ENCODE measurements around the gene HERPUD1. TPM values are rescaled to one million over a fixed set of nuclear protein-coding genes. Genes with fewer than 3 reads are reported as not detected.

The HERPUD1 gene
- polyA plus RNA-seq, 1 of the 3 experiments (the other 2 are of a cell fraction) = 46.3 TPM

DNA sequence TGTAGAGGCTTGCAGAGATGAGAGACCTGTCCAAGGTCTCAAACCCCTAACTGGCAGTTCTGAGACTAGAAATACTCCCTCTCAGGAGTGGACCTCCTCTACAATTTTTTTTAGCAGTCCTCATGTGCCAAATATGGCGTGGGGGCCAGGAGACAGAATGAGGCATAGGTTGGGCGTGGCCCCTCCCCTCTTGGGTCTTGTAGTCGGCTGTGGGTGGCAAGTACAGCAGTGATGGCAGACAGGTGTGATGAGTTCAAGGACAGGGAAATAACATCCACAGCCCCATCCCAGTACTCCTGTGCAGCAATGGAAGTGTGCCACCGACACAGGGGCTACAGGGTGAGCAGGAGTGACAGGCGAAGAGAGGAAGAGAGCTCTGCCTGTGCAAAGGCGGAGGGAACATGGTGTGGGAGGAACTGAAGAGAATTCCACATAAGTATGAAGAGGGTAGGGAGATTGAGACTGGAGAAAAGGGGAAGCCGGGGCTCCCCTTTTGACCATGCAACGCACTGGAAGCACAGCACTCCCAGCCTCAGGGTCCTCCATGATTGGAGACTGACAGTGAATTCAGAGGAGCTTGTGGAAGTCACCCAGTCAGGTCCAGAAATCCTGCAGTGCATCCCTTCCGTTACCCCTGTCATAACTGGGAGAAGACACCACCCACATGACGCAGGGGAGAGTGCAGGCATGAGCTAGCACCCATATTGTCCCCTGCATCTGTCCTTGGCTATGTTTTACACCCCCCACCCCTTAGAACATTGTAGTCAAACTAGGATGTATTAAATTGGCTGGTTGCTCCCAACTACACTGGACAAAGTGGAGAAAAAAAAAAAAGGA lies 15.0 kb downstream of the HERPUD1 start (continued):
- TF ChIP-seq TEAD4 (IDR thresholded peaks at IDR 0.05; ENCODE audit: borderline replicate concordance, insufficient read depth) (no peak), TAF1 (IDR thresholded peaks at IDR 0.05; ENCODE audit: borderline replicate concordance, low read depth, low read length) (no peak), NFIC (IDR thresholded peaks at IDR 0.05; ENCODE audit: borderline replicate concordance) (no peak), MEF2A (IDR thresholded peaks at IDR 0.05; ENCODE audit: borderline replicate concordance, low read depth) (no peak), YY1 (IDR thresholded peaks at IDR 0.05; ENCODE audit: low read depth) (no peak)
- TF ChIP-seq, protein P1, sequence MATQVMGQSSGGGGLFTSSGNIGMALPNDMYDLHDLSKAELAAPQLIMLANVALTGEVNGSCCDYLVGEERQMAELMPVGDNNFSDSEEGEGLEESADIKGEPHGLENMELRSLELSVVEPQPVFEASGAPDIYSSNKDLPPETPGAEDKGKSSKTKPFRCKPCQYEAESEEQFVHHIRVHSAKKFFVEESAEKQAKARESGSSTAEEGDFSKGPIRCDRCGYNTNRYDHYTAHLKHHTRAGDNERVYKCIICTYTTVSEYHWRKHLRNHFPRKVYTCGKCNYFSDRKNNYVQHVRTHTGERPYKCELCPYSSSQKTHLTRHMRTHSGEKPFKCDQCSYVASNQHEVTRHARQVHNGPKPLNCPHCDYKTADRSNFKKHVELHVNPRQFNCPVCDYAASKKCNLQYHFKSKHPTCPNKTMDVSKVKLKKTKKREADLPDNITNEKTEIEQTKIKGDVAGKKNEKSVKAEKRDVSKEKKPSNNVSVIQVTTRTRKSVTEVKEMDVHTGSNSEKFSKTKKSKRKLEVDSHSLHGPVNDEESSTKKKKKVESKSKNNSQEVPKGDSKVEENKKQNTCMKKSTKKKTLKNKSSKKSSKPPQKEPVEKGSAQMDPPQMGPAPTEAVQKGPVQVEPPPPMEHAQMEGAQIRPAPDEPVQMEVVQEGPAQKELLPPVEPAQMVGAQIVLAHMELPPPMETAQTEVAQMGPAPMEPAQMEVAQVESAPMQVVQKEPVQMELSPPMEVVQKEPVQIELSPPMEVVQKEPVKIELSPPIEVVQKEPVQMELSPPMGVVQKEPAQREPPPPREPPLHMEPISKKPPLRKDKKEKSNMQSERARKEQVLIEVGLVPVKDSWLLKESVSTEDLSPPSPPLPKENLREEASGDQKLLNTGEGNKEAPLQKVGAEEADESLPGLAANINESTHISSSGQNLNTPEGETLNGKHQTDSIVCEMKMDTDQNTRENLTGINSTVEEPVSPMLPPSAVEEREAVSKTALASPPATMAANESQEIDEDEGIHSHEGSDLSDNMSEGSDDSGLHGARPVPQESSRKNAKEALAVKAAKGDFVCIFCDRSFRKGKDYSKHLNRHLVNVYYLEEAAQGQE (IDR thresholded peaks at IDR 0.05; ENCODE audit: low read depth, low read length) = no peak

GRCh38 chr16:56947604-56947995 lies 15.7 kb downstream of the HERPUD1 start:
- Histone ChIP-seq H3K9ac (no peak overlapping the region), H2AFZ (ENCODE audit: low read depth) (no peak overlapping the region), H3K27me3 (ENCODE audit: insufficient read depth) (no peaks in the 10 kb centered on the region), H3F3A (replicated peaks; ENCODE audit: insufficient read depth) (peaks cover 42% of the 10 kb centered on the region), H3K4me1 (ENCODE audit: control insufficient read depth in 1 of 2, insufficient read depth in 2 of 2, low read depth in 1 of 2, low read length in 1 of 2) (peaks cover 0 to 4% of the 10 kb centered on the region in 2 experiments; a peak in 1 of 4 replicates), H4K20me1 (ENCODE audit: insufficient read depth) (peaks cover 6% of the 10 kb centered on the region; the same call in 1 of the 2 replicates), H3K9me3 (no peaks in the 10 kb centered on the region), H3K79me2 (ENCODE audit: insufficient read depth) (no peaks in the 10 kb centered on the region), H3K4me3 (ENCODE audit: low read depth in 2 of 2, low read length in 1 of 2) (no peak overlapping the region), H3K36me3 (replicated peaks in 1 of 2; ENCODE audit: control insufficient read depth in 1 of 2, insufficient read depth in 2 of 2, low read length in 1 of 2) (peaks cover 28 to 32% of the 10 kb centered on the region in 2 experiments), H3K4me2 (no peak overlapping the region), H3K9me2 (no peaks in the 10 kb centered on the region), H3K27ac (ENCODE audit: low read depth in 2 of 2, low read length in 1 of 2) (no peak overlapping the region)
- CTCF ChIA-PET = interaction anchor here (1.0 to 1.4 kb wide), 4 partner anchors 16 to 154 kb away, joined by 4 to 6 read pairs (median 5); no protein-coding TSS in a partner anchor
- no peak for DNase-seq
- 92% methylated on average over 2 of the region's 2 CpGs for WGBS (ENCODE audit: low lambda C conversion rate)
- POLR2A ChIA-PET = interaction anchor here (0.6 to 1.3 kb wide), 6 partner anchors 9 to 1486 kb away, joined by 3 to 8 read pairs (median 4); partner anchors contain the start of gene HERPUD1
- no peak for TF ChIP-seq EZH2phosphoT487 (IDR thresholded peaks at IDR 0.05; ENCODE audit: borderline replicate concordance, low read depth)
- TF ChIP-seq, protein P2, sequence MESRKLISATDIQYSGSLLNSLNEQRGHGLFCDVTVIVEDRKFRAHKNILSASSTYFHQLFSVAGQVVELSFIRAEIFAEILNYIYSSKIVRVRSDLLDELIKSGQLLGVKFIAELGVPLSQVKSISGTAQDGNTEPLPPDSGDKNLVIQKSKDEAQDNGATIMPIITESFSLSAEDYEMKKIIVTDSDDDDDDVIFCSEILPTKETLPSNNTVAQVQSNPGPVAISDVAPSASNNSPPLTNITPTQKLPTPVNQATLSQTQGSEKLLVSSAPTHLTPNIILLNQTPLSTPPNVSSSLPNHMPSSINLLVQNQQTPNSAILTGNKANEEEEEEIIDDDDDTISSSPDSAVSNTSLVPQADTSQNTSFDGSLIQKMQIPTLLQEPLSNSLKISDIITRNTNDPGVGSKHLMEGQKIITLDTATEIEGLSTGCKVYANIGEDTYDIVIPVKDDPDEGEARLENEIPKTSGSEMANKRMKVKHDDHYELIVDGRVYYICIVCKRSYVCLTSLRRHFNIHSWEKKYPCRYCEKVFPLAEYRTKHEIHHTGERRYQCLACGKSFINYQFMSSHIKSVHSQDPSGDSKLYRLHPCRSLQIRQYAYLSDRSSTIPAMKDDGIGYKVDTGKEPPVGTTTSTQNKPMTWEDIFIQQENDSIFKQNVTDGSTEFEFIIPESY (IDR thresholded peaks at IDR 0.05; ENCODE audit: borderline replicate concordance, low read depth) = no peak
- TF ChIP-seq, protein P3, sequence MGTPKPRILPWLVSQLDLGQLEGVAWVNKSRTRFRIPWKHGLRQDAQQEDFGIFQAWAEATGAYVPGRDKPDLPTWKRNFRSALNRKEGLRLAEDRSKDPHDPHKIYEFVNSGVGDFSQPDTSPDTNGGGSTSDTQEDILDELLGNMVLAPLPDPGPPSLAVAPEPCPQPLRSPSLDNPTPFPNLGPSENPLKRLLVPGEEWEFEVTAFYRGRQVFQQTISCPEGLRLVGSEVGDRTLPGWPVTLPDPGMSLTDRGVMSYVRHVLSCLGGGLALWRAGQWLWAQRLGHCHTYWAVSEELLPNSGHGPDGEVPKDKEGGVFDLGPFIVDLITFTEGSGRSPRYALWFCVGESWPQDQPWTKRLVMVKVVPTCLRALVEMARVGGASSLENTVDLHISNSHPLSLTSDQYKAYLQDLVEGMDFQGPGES (IDR thresholded peaks at IDR 0.05; ENCODE audit: low read depth, low read length) = no peak
- no peak for TF ChIP-seq PBX3 (IDR thresholded peaks at IDR 0.05)
- no peak for TF ChIP-seq SIN3A (IDR thresholded peaks at IDR 0.05; ENCODE audit: borderline replicate concordance, low read depth, low read length)
- TF ChIP-seq RCOR1 (IDR thresholded peaks at IDR 0.05; ENCODE audit: low read length) = no peak
- no peak for TF ChIP-seq GABPA (IDR thresholded peaks at IDR 0.05; ENCODE audit: low read depth)
- TF ChIP-seq SMC3 (IDR thresholded peaks at IDR 0.05; ENCODE audit: low read depth, low read length) = no peak
- TF ChIP-seq, protein P4, sequence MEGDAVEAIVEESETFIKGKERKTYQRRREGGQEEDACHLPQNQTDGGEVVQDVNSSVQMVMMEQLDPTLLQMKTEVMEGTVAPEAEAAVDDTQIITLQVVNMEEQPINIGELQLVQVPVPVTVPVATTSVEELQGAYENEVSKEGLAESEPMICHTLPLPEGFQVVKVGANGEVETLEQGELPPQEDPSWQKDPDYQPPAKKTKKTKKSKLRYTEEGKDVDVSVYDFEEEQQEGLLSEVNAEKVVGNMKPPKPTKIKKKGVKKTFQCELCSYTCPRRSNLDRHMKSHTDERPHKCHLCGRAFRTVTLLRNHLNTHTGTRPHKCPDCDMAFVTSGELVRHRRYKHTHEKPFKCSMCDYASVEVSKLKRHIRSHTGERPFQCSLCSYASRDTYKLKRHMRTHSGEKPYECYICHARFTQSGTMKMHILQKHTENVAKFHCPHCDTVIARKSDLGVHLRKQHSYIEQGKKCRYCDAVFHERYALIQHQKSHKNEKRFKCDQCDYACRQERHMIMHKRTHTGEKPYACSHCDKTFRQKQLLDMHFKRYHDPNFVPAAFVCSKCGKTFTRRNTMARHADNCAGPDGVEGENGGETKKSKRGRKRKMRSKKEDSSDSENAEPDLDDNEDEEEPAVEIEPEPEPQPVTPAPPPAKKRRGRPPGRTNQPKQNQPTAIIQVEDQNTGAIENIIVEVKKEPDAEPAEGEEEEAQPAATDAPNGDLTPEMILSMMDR (IDR thresholded peaks at IDR 0.05) = no peak
- no peak for TF ChIP-seq YY1 (IDR thresholded peaks at IDR 0.05; ENCODE audit: low read depth)

Data from SK-N-SH (cell line).